DMS 273 (cell line): Measurements from ENCODE around the gene BPNT1.

Source experiments
- DNase-seq: peaks from one replicate; lab custom pipeline; 2025; ENCODE audit not compliant: unreplicated experiment; lab: John Stamatoyannopoulos, UW

BPNT1 gene

GRCh38 chr1:220012259-220012658 lies 77.3 kb downstream of the BPNT1 start:
- peak; percentile 5 for DNase-seq

GRCh38 chr1:220011620-220012019 lies 78.0 kb downstream of the BPNT1 start:
- no peak for DNase-seq
